HepG2 (cell line): ENCODE results near the gene SLC45A3. TPM values are rescaled to one million over a fixed set of nuclear protein-coding genes. Genes with fewer than 3 reads are reported as not detected.

Source experiments
- BCLAF1 ChIP-seq: fragments of 450-650 bp; IDR thresholded peaks from 2 replicates; pipeline ENCODE4 v1.6.1; 2017; ENCODE audit warnings: mild to moderate bottlenecking
- DBP ChIP-seq: sonication (generic); formaldehyde crosslinking; IDR thresholded peaks from 2 replicates; pipeline ENCODE4 v1.4.0; 2020; ENCODE audit warnings: missing genetic modification reagents; ENCODE audit errors: not compliant biosample characterization
- EHMT2 ChIP-seq: fragments of 200-600 bp; sonication (generic); IDR thresholded peaks from 2 replicates; pipeline ENCODE4 v1.7.0; 2017; ENCODE audit warnings: antibody characterized with exemption, low read depth, low read length, borderline replicate concordance
- FIP1L1 ChIP-seq: fragments of 200-400 bp; formaldehyde crosslinking; IDR thresholded peaks from 2 replicates; pipeline ENCODE4 v1.6.1; 2018; ENCODE audit warnings: low read depth, mild to moderate bottlenecking, low read length, moderate library complexity, borderline replicate concordance; ENCODE audit not compliant: insufficient read depth
- HNRNPL ChIP-seq: fragments of 200-400 bp; formaldehyde crosslinking; IDR thresholded peaks from 2 replicates; pipeline ENCODE4 v1.6.1; 2017; ENCODE audit warnings: mild to moderate bottlenecking, low read depth, low read length
- KMT2B ChIP-seq: IDR thresholded peaks from 2 replicates; pipeline ENCODE4 v1.6.1; 2016; ENCODE audit warnings: missing genetic modification reagents, missing compliant biosample characterization
- NCOA1 ChIP-seq: sonication (generic); formaldehyde crosslinking; IDR thresholded peaks from 2 replicates; pipeline ENCODE4 v1.9.0; 2021; ENCODE audit warnings: missing genetic modification reagents
- PAF1 ChIP-seq: IDR thresholded peaks from 2 replicates; pipeline ENCODE4 v1.6.1; 2016; ENCODE audit warnings: missing genetic modification reagents, missing compliant biosample characterization
- PATZ1 ChIP-seq: sonication (generic); formaldehyde crosslinking; IDR thresholded peaks from 2 replicates; pipeline ENCODE4 v1.4.0; 2020; ENCODE audit warnings: missing genetic modification reagents
- REXO4 ChIP-seq: sonication (generic); formaldehyde crosslinking; IDR thresholded peaks from 2 replicates; pipeline ENCODE4 v1.8.0; 2022; ENCODE audit warnings: missing genetic modification reagents, mild to moderate bottlenecking, borderline replicate concordance
- RXRA ChIP-seq: sonication (generic); formaldehyde crosslinking; IDR thresholded peaks from 2 replicates; pipeline ENCODE4 v1.5.1; 2020; ENCODE audit warnings: missing genetic modification reagents
- SP1 ChIP-seq, 2 experiments: fragments of 450-650 bp in 1 of 2; sonication (generic) in 1 of 2; formaldehyde crosslinking in 1 of 2; IDR thresholded peaks; 2 replicates each; pipeline versions ENCODE4 v1.4.0 to v1.6.1; 2016 to 2020; ENCODE audit warnings: missing genetic modification reagents in 1 of 2
- SRY ChIP-seq: sonication (generic); formaldehyde crosslinking; IDR thresholded peaks from 2 replicates; pipeline ENCODE4 v1.8.0; 2022; ENCODE audit warnings: mild to moderate bottlenecking, missing genetic modification reagents
- TFDP1 ChIP-seq: IDR thresholded peaks from 2 replicates; pipeline ENCODE4 v1.6.1; 2016; ENCODE audit warnings: missing compliant biosample characterization, missing genetic modification reagents, borderline replicate concordance
- U2AF1 ChIP-seq: fragments of 200-400 bp; formaldehyde crosslinking; optimal IDR thresholded peaks from 2 replicates; pipeline ENCODE3; 2017; ENCODE audit warnings: mild to moderate bottlenecking, low read depth, low read length
- ZMYM2 ChIP-seq: sonication (generic); formaldehyde crosslinking; IDR thresholded peaks from 2 replicates; pipeline ENCODE4 v1.8.0; 2022; ENCODE audit warnings: mild to moderate bottlenecking, missing genetic modification reagents
- ZNF660 ChIP-seq: sonication (generic); formaldehyde crosslinking; IDR thresholded peaks from 2 replicates; pipeline ENCODE4 v1.5.1; 2020; ENCODE audit warnings: mild to moderate bottlenecking, low read depth, missing genetic modification reagents, borderline replicate concordance
- polyA plus RNA-seq, 8 experiments: library from polyadenylated mRNA; depleted of rRNA in 3 of 8; stranded (reverse) in 7 of 8; unstranded in 1 of 8; fragments of >200 nt; fragmentation: Illumina TruSeq in 4 of 8; extraction: Trizol in 4 of 8; gene quantifications; 2 replicates each; pipeline versions ENCODE4 v1.2.1 to v1.2.3, GENCODE V29; 2011 to 2016; ENCODE audit warnings: low read depth in 4 of 8, missing spikeins in 1 of 8, mixed read lengths in 1 of 8; ENCODE audit not compliant: insufficient read depth in 1 of 8
- total RNA-seq, 5 experiments: library from RNA; depleted of rRNA; stranded (reverse); fragments of >200 nt; fragmentation: Illumina TruSeq; extraction: Trizol; gene quantifications; 2 replicates each; pipeline ENCODE4 v1.2.3, GENCODE V29; 2016; ENCODE audit warnings: low read depth in 1 of 5
- TF ChIP-seq, protein P1 (sequence below): sonication (generic); formaldehyde crosslinking; IDR thresholded peaks from 2 replicates; pipeline ENCODE4 v1.4.0; 2020; ENCODE audit warnings: mild to moderate bottlenecking, missing genetic modification reagents
- TF ChIP-seq, protein P2 (sequence below): sonication (generic); formaldehyde crosslinking; IDR thresholded peaks from 2 replicates; pipeline ENCODE4 v1.5.1; 2020; ENCODE audit warnings: missing genetic modification reagents, mild to moderate bottlenecking, borderline replicate concordance

Gene SLC45A3
- total and polyA plus RNA-seq, 2 of the 13 experiments (the other 11 are each of a cell fraction or from before 2014, with no cell fraction given): 3.4 to 4.1 TPM

DNA sequence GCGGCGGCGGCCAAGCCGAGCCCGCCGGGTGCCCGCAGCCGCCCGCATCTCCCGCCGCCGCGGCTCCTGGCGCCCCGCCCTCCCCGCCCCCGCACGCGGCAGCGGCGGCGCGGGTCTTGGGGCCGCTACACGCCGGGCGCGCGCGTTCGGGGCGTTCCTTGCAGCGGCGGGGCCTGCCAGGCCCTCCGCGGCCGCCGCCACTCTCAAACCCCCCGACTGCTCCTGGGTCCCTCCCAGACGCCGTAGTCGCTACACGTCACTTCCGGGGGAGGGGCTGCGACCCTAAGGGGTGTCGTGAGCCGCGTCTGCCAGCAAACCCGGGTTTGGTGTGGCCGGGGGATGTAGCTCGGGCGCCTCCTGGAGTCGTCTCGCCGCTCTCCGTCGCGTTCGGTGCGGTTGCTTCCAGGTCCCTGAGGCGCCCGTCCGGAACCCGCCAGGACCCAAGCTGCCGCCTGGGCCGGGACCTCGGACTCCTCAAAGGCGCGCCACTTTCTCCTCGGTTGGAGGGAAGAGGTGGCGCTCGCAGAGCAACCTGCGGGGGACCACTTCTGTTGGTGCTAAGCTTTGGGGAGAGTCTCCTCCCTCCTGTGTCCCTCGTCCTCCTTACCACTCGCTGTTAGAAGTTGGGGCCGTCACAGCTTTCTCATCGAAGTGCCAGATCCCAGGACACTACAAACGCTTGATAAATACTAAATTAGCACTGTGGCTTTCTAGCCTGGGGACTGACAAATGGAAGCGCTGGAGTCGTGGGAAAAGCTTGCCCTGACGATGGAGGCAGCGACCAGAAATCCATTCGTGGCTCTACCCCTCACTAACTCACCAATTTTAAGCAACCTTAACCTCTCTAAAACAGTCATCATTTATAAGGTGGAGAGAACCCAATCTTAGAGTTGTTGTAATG is 48.3 kb downstream of the SLC45A3 start, which contains the start of gene ELK4 (continued):
- TF ChIP-seq KMT2B (CRISPR knock-in tag) (peak; percentile 92), EHMT2 (no peak), SRY (CRISPR knock-in tag) (no peak), PAF1 (CRISPR knock-in tag) (no peak), SP1 (IDR thresholded peaks at IDR 0.05) (no peak), SP1 (CRISPR knock-in tag; IDR thresholded peaks at IDR 0.05) (peak; percentile 90), RXRA (CRISPR knock-in tag) (peak; percentile 56), TFDP1 (peak; percentile 22; the same call in 1 of the 2 replicates), ZNF660 (CRISPR knock-in tag) (no peak), HNRNPL (0 out of 2 replicates have a peak, but pooled peaks have one; percentile 67), REXO4 (no peak), FIP1L1 (no peak), PATZ1 (CRISPR knock-in tag) (peak; percentile 71), DBP (CRISPR knock-in tag) (peak; percentile 32), BCLAF1 (no peak), U2AF1 (peak; percentile 71), ZMYM2 (0 out of 2 replicates have a peak, but pooled peaks have one; percentile 40), NCOA1 (CRISPR knock-in tag) (peak; percentile 42; the same call in 1 of the 2 replicates)
- TF ChIP-seq, protein P1, sequence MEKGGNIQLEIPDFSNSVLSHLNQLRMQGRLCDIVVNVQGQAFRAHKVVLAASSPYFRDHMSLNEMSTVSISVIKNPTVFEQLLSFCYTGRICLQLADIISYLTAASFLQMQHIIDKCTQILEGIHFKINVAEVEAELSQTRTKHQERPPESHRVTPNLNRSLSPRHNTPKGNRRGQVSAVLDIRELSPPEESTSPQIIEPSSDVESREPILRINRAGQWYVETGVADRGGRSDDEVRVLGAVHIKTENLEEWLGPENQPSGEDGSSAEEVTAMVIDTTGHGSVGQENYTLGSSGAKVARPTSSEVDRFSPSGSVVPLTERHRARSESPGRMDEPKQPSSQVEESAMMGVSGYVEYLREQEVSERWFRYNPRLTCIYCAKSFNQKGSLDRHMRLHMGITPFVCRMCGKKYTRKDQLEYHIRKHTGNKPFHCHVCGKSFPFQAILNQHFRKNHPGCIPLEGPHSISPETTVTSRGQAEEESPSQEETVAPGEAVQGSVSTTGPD (CRISPR knock-in tag): no peak
- TF ChIP-seq, protein P2, sequence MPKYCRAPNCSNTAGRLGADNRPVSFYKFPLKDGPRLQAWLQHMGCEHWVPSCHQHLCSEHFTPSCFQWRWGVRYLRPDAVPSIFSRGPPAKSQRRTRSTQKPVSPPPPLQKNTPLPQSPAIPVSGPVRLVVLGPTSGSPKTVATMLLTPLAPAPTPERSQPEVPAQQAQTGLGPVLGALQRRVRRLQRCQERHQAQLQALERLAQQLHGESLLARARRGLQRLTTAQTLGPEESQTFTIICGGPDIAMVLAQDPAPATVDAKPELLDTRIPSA: no peak
